ENCODE results near the gene STX2. TPM values are rescaled to one million over a fixed set of nuclear protein-coding genes. Genes with fewer than 3 reads are reported as not detected.

The STX2 gene
- total and polyA plus RNA-seq, 3 donors from 2014 or later, result 27.3 to 39.5 (median 33.5) TPM

DNA sequence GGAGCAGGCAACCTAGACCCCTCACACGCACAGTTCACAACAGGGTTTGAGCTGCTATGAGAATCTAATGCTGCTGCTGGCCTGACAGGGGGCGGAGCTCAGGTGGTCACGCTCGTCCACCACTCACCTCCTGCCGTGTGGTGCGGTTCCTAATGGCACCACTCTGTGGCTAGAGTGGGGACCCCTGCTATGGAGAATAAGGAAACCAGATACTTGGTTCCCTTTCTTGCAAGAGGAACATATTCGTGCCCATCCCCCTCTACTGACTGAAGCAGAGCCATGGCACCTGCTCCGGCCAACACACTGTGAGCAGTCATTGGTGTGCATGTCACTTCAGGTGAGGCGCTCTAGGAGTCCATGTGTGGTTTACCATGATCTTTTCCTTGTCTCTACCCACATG is 92.5 kb downstream of the STX2 start:
- Histone ChIP-seq H3K27me3 (no peaks in the 10 kb centered on the region), H3K9me3 (no peaks in the 10 kb centered on the region), H3K27ac (no peak overlapping the region), H3K4me1 (no peaks in the 10 kb centered on the region), H3K4me3 (no peak overlapping the region), H3K36me3 (ENCODE audit: low read depth, missing control alignments) (no peaks in the 10 kb centered on the region)
- DNase-seq, result no peak
- intact Hi-C loops (cut with DNase I; ENCODE audit: low total_unique reads), result no loop called here
- 83 to 91% methylated on average over 6 to 9 of the region's 9 CpGs for WGBS, 2 donors
- no peak for TF ChIP-seq POLR2A (IDR thresholded peaks at IDR 0.05)
- TF ChIP-seq, protein P1, sequence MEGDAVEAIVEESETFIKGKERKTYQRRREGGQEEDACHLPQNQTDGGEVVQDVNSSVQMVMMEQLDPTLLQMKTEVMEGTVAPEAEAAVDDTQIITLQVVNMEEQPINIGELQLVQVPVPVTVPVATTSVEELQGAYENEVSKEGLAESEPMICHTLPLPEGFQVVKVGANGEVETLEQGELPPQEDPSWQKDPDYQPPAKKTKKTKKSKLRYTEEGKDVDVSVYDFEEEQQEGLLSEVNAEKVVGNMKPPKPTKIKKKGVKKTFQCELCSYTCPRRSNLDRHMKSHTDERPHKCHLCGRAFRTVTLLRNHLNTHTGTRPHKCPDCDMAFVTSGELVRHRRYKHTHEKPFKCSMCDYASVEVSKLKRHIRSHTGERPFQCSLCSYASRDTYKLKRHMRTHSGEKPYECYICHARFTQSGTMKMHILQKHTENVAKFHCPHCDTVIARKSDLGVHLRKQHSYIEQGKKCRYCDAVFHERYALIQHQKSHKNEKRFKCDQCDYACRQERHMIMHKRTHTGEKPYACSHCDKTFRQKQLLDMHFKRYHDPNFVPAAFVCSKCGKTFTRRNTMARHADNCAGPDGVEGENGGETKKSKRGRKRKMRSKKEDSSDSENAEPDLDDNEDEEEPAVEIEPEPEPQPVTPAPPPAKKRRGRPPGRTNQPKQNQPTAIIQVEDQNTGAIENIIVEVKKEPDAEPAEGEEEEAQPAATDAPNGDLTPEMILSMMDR (IDR thresholded peaks at IDR 0.05), result no peak

DNA sequence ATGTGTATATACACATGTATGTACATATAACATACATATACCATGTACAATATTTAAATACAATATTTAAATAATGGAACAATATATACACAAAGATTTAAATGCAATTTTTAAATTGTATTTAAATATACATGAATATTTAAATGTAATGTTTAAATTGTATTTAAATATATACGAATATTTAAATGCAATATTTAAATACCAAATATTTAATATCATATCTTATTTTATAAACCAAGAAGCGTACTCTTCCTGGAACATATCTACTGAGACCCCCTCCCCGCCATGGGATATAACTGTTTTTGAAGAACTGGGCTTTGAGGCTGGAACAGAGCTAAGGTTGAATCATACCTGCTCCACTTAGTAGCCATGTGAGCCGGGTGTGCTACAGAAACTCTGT is 93.1 kb downstream of the STX2 start:
- no peaks in the 10 kb centered on the region for H3K27me3 ChIP-seq
- whole genome bisulfite sequencing, 2 donors, result 91 to 95% methylated on average over 4 of the region's 4 CpGs
- DNase-seq, result no peak
- H3K4me3 ChIP-seq, result no peak overlapping the region
- TF ChIP-seq, protein P1 (IDR thresholded peaks at IDR 0.05), result no peak
- TF ChIP-seq POLR2A (IDR thresholded peaks at IDR 0.05), result no peak
- H3K4me1 ChIP-seq, result no peaks in the 10 kb centered on the region
- intact Hi-C loops (cut with DNase I; ENCODE audit: low total_unique reads), result no loop called here
- no peaks in the 10 kb centered on the region for H3K9me3 ChIP-seq
- no peak overlapping the region for H3K27ac ChIP-seq
- H3K36me3 ChIP-seq (ENCODE audit: low read depth, missing control alignments), result no peaks in the 10 kb centered on the region

DNA sequence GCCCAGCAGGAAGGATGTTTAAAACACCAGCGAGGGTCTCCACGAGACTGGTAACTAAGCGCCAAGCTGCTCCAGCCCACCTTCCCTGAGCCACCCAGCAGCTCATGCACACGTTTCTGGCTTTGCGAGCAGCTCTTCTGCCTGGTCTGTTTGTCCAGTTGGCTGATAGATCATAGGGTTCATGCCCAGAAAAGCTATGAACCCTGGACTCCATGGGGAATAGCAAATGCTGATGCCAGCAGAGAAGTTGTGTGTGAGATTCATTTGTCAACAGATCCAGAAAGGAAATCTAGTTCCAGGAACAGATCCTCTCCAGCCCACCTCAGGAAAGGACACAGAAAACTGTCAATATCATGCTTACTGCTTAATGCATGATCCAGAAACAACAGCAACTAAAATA is 94.8 kb downstream of the STX2 start:
- TF ChIP-seq POLR2A (IDR thresholded peaks at IDR 0.05), result no peak
- TF ChIP-seq, protein P1 (IDR thresholded peaks at IDR 0.05), result no peak
- intact Hi-C loops (cut with DNase I; ENCODE audit: low total_unique reads), result no loop called here
- H3K4me3 ChIP-seq, result no peak overlapping the region
- no peaks in the 10 kb centered on the region for H3K27me3 ChIP-seq
- 77 to 85% methylated on average over 5 of the region's 5 CpGs for WGBS, 2 donors
- H3K9me3 ChIP-seq, result no peaks in the 10 kb centered on the region
- H3K36me3 ChIP-seq (ENCODE audit: low read depth, missing control alignments), result no peaks in the 10 kb centered on the region
- no peak overlapping the region for H3K27ac ChIP-seq
- no peak for DNase-seq
- no peaks in the 10 kb centered on the region for H3K4me1 ChIP-seq

DNA sequence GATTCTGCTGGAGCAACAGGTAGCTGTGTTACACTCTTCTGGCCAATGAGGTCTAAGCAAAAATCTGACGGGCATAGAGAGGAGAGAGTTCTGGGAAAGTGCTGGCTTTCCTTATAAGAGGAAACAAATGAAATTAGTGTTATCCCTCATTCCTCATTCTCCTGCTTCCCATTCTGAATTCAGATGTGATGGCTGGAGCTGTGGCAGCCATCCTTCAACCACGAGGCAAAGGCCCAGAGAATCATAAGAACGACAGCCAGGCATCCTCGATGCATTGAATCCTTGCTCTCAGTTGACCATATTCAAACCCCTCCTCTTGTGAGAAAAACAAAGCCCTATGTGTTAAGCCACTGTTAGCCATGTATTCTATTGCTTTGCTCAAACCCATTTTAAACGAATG is 95.4 kb downstream of the STX2 start:
- 91 to 96% methylated on average over 5 of the region's 5 CpGs for WGBS, 2 donors
- intact Hi-C loops (cut with DNase I; ENCODE audit: low total_unique reads), result no loop called here
- Histone ChIP-seq H3K9me3 (no peaks in the 10 kb centered on the region), H3K4me1 (no peaks in the 10 kb centered on the region), H3K4me3 (no peak overlapping the region), H3K27me3 (no peaks in the 10 kb centered on the region), H3K36me3 (ENCODE audit: low read depth, missing control alignments) (no peaks in the 10 kb centered on the region), H3K27ac (no peak overlapping the region)
- TF ChIP-seq, protein P1 (IDR thresholded peaks at IDR 0.05), result no peak
- no peak for TF ChIP-seq POLR2A (IDR thresholded peaks at IDR 0.05)
- no peak for DNase-seq

DNA sequence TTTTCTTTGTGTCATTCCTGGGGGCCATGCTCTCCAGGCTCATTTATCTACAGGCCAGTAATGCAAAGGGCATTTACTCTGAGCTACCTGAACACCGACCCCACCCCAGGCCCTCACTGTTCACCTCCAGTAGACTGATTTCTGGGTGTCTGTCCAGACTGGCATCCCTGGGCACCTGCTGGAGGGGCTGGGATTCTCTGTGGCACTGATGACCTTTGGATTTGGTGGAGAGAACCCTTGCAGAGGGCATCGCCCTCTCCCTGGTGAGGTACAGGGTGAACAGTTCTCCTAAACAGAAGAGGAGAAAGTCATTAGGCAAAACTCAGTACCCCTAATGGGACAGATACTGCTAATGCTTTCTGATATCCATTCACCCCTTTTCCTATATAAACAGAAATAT is 95.9 kb downstream of the STX2 start:
- Histone ChIP-seq H3K9me3 (no peaks in the 10 kb centered on the region), H3K4me1 (no peaks in the 10 kb centered on the region), H3K36me3 (ENCODE audit: low read depth, missing control alignments) (no peaks in the 10 kb centered on the region), H3K27me3 (no peaks in the 10 kb centered on the region), H3K27ac (no peak overlapping the region), H3K4me3 (no peak overlapping the region)
- TF ChIP-seq, protein P1 (IDR thresholded peaks at IDR 0.05), result no peak
- TF ChIP-seq POLR2A (IDR thresholded peaks at IDR 0.05), result no peak
- WGBS, 2 donors, result 93 to 100% methylated on average over 2 of the region's 2 CpGs
- intact Hi-C loops (cut with DNase I; ENCODE audit: low total_unique reads), result no loop called here
- DNase-seq, result no peak

All from testis (tissue), 3 donors.